Adrenal gland (tissue), 12 donors: ENCODE results near the gene ANGPT4. TPM values are rescaled to one million over a fixed set of nuclear protein-coding genes. Genes with fewer than 3 reads are reported as not detected.

Experiments
- DNase-seq, 7 donors: peaks; one replicate each; pipeline ENCODE4 v3.0.0-alpha.2; 2019 to 2020
- H3K27ac ChIP-seq, 5 donors: fragments of 200-600 bp; sonication (generic) in 4 of 5; 1 replicate in 3 of 5; 2 replicates in 2 of 5; pipeline versions ENCODE4 v1.5.1 to v1.8.0; 2016 to 2020; ENCODE audit warnings: mild to moderate bottlenecking in 1 of 5
- H3K27me3 ChIP-seq: fragments of 200-600 bp; 2 replicates; pipeline ENCODE4 v1.8.0; 2021
- H3K36me3 ChIP-seq, 2 donors: fragments of 200-600 bp; replicated peaks in 1 of 2; 1 replicate in 1 of 2; 2 replicates in 1 of 2; pipeline versions ENCODE4 v1.5.1 to v1.8.0; 2018 to 2022
- H3K4me1 ChIP-seq, 2 donors: fragments of 200-600 bp; replicated peaks in 1 of 2; 1 replicate in 1 of 2; 2 replicates in 1 of 2; pipeline versions ENCODE4 v1.5.1 to v1.8.0; 2018 to 2021
- H3K4me3 ChIP-seq, 4 donors: fragments of 200-600 bp; sonication (generic) in 3 of 4; one replicate each; pipeline ENCODE4 v1.5.1; 2016 to 2018
- H3K9me3 ChIP-seq, 3 donors: fragments of 200-600 bp; sonication (generic) in 1 of 3; replicated peaks in 1 of 3; 1 replicate in 2 of 3; 2 replicates in 1 of 3; pipeline versions ENCODE4 v1.5.1 to v1.8.0; 2016 to 2021
- POLR2A ChIP-seq, 2 donors: fragments of 450-650 bp; IDR thresholded peaks; one replicate each; pipeline ENCODE4 v1.6.1; 2017; ENCODE audit warnings: antibody characterized with exemption in 2 of 2, mild to moderate bottlenecking in 2 of 2, moderate library complexity in 1 of 2
- WGBS, 4 donors: extraction: QIAGEN DNeasy Blood & Tissue Kit in 2 of 4; methylation state at CpG; one replicate each; pipeline versions ENCODE4 v1.1.5 to v1.1.7; 2013 to 2017; 5-methylcytosine and 5-hydroxymethylcytosine counted together
- intact Hi-C, 2 donors: fragments of 100-400 bp; cut with DNase I; formaldehyde crosslinking; loops; one replicate each; pipeline versions ENCODE4 v1.14.1 to v1.15.0; 2022 to 2023
- polyA plus RNA-seq, 3 donors: library from polyadenylated mRNA; stranded (reverse); fragments of 200-250 nt in 2 of 3; fragments of 350-450 nt in 1 of 3; fragmentation: Illumina TruSeq in 1 of 3; extraction: RNeasy Lipid Tissue Mini Kit (QIAGEN cat#74804) in 1 of 3; gene quantifications; one replicate each; pipeline ENCODE4 v1.2.3, GENCODE V29; 2013 to 2014
- total RNA-seq, 9 donors: library from RNA; depleted of rRNA in 4 of 9; stranded (reverse); fragments of >200 nt in 4 of 9; fragments of 120-200 nt in 1 of 9; fragmentation: NEBNext Ultra II Directional in 1 of 9; extraction: Animal tissue kit (Norgen Biotek cat#: 25700) in 1 of 9; gene quantifications; one replicate each; pipeline versions ENCODE4 v1.1.0 to v1.2.4, GENCODE V29; 2013 to 2023
- TF ChIP-seq, protein P1 (sequence below), 6 experiments: fragments of 450-650 bp in 4 of 6; fragments of 200-600 bp in 2 of 6; sonication (generic) in 1 of 6; IDR thresholded peaks; 1 replicate in 5 of 6; 2 replicates in 1 of 6; pipeline versions ENCODE4 v1.5.1 to v1.8.0; 2016 to 2021; ENCODE audit warnings: antibody characterized with exemption in 6 of 6, mild to moderate bottlenecking in 2 of 6, moderate library complexity in 1 of 6
- donor health status: healthy with polysubstance abuse.
- donor health status: Bipolar disorder and iron deficiency.
- donor health status: DM: yes; HTN: yes; CAD: no.
- donor health status: DM: no; HTN: no; CAD: no.
- donor health status: DM: no; HTN: no; CAD: no.
- donor health status: DM: yes; HTN: yes; CAD: no.

The ANGPT4 gene
- total and polyA plus RNA-seq, 12 donors = 0.06 to 1.0 (median 0.27) TPM; not detected in 1

DNA sequence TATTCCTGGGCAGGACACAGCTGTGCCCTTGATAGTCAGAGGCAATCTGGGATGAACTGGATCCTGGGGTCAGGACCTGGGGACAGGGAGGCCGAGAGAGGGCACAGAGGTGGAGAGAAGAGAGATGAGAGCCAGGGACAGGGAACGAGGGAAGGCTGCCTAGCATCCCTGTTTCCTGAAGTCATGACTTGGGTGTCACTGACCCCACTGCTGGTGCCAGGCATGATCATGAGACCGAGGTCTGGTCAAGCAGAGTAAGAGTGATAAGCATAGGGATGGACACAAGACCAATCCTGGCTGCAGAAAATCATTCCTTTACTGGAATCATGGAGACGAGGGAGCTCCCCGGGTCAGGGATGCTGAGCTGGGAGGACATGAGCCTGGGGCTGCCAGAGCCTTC lies 46.5 kb downstream of the ANGPT4 start:
- no peak for TF ChIP-seq POLR2A (IDR thresholded peaks at IDR 0.05)
- TF ChIP-seq, protein P1, sequence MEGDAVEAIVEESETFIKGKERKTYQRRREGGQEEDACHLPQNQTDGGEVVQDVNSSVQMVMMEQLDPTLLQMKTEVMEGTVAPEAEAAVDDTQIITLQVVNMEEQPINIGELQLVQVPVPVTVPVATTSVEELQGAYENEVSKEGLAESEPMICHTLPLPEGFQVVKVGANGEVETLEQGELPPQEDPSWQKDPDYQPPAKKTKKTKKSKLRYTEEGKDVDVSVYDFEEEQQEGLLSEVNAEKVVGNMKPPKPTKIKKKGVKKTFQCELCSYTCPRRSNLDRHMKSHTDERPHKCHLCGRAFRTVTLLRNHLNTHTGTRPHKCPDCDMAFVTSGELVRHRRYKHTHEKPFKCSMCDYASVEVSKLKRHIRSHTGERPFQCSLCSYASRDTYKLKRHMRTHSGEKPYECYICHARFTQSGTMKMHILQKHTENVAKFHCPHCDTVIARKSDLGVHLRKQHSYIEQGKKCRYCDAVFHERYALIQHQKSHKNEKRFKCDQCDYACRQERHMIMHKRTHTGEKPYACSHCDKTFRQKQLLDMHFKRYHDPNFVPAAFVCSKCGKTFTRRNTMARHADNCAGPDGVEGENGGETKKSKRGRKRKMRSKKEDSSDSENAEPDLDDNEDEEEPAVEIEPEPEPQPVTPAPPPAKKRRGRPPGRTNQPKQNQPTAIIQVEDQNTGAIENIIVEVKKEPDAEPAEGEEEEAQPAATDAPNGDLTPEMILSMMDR (IDR thresholded peaks at IDR 0.05) = no peak
- H3K4me1 ChIP-seq = no peaks in the 10 kb centered on the region
- H3K27me3 ChIP-seq = no peaks in the 10 kb centered on the region
- intact Hi-C loops = no loop called here
- 49 to 70% (median 57%) methylated on average over 5 of the region's 5 CpGs for WGBS, 4 donors
- no peaks in the 10 kb centered on the region for H3K9me3 ChIP-seq
- no peak overlapping the region for H3K27ac ChIP-seq
- no peaks in the 10 kb centered on the region for H3K36me3 ChIP-seq
- DNase-seq = no peak
- H3K4me3 ChIP-seq = no peak overlapping the region

DNA sequence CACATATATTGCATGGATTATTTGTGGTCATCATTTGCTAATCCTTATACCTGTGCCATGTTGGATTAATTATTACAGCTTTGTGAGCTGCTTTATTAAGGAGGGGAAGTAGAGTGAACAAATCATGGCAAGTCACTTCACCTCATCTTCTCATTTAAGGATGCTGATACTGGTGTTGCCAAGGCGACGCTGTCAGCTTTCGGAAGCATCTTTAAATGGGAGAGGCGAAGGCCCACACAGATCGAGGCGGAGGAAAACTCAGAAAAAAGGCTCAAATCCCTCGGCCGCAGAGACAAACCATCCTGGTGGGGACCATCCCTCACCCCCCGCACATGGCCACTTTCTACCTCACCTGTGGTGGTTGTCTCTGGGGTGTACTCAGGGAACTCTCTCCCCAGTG lies 47.9 kb downstream of the ANGPT4 start:
- DNase-seq = no peak
- 84 to 97% (median 88%) methylated on average over 9 of the region's 9 CpGs for WGBS, 4 donors
- H3K4me1 ChIP-seq = no peaks in the 10 kb centered on the region
- TF ChIP-seq, protein P1 (IDR thresholded peaks at IDR 0.05) = no peak
- TF ChIP-seq POLR2A (IDR thresholded peaks at IDR 0.05) = no peak
- intact Hi-C loops = no loop called here
- H3K4me3 ChIP-seq = no peak overlapping the region
- H3K9me3 ChIP-seq = no peaks in the 10 kb centered on the region
- H3K27me3 ChIP-seq = no peaks in the 10 kb centered on the region
- no peak overlapping the region for H3K27ac ChIP-seq
- H3K36me3 ChIP-seq = no peaks in the 10 kb centered on the region

DNA sequence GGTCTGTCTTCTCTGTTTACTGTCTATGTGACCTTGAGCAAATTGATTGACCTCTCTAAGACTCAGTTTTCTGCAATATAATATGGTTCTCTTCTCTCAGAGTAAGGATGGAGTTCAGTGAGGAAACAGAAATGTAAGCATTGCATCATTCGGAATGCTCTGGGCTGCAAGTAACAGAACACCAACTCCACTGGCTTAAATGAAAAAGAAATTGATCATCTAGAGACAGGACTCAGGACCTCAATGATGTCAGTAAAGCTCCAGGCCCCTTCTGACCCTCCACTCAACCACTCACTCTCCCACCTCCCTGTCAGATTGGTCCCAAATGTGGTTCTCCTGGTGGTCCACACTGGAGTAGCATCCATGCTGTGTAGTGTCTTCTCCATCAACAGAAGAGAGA lies 50.7 kb downstream of the ANGPT4 start:
- Histone ChIP-seq H3K4me3 (no peak overlapping the region), H3K9me3 (no peaks in the 10 kb centered on the region), H3K36me3 (no peaks in the 10 kb centered on the region), H3K4me1 (no peaks in the 10 kb centered on the region), H3K27me3 (no peaks in the 10 kb centered on the region), H3K27ac (no peak overlapping the region)
- DNase-seq = no peak
- TF ChIP-seq POLR2A (IDR thresholded peaks at IDR 0.05) = no peak
- TF ChIP-seq, protein P1 (IDR thresholded peaks at IDR 0.05) = no peak
- intact Hi-C loops = no loop called here
- 86 to 100% (median 94%) methylated on average over 1 of the region's 1 CpG for WGBS, 4 donors

DNA sequence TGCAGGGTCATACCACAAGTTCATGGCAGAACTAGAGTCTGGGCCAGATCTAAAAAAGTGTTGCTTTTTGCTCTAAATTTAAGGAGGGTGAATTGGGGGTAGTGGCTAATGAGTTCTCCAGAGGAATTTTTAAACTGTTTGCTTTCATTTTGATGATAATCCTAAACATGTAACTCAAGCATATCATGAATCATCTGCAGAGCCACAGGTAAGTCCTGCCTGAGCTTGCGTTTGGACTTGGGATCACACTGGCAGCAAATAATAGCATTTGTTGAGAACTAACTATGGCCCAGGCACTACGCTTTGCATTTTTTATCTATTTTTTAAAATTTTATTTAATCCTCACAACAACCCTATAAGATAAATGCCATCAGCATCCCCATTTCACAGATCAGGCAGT lies 55.2 kb downstream of the ANGPT4 start:
- Histone ChIP-seq H3K36me3 (no peaks in the 10 kb centered on the region), H3K9me3 (no peaks in the 10 kb centered on the region), H3K4me1 (no peaks in the 10 kb centered on the region), H3K4me3 (no peak overlapping the region), H3K27me3 (no peaks in the 10 kb centered on the region), H3K27ac (no peak overlapping the region)
- 90 to 100% (median 94%) methylated on average over 2 of the region's 2 CpGs for WGBS, 4 donors
- intact Hi-C loops = no loop called here
- TF ChIP-seq POLR2A (IDR thresholded peaks at IDR 0.05) = no peak
- TF ChIP-seq, protein P1 (IDR thresholded peaks at IDR 0.05) = no peak
- DNase-seq = no peak
